GM12878 (cell line): ENCODE results near the gene RERG. TPM values are rescaled to one million over a fixed set of nuclear protein-coding genes. Genes with fewer than 3 reads are reported as not detected.

Experiments
- ATAC-seq: fragments of 200-7000 bp; cut with Tn5 transposase; 3 replicates; pipeline ENCODE4 v1.9.1; 2020; ENCODE audit warnings: mild to moderate bottlenecking, moderate library complexity
- BruUV-seq: library from RNA; stranded (reverse); fragments of 400-500 nt; replicated peaks from 2 replicates; lab custom pipeline; 2021; lab: Mats Ljungman, UMichigan
- CTCF ChIA-PET: fragments of 300-600 bp; sonication (Branson Sonifier 250); formaldehyde crosslinking; extraction: SDS; loops from one replicate; lab custom pipeline; 2021; ENCODE audit warnings: inconsistent platforms; lab: Yijun Ruan, JAX
- POLR2A ChIA-PET: fragments of 350-600 bp; formaldehyde crosslinking; extraction: SDS; loops from one replicate; lab custom pipeline; 2021; ENCODE audit warnings: inconsistent platforms; lab: Charles Lee
- RAD21 ChIA-PET: fragments of 300-600 bp; sonication (Branson Sonifier 250); formaldehyde crosslinking; loops from one replicate; lab custom pipeline; 2023; ENCODE audit warnings: antibody characterized with exemption; ENCODE audit not compliant: unreplicated experiment; lab: Charles Lee
- SMC1A ChIA-PET: fragments of 300-600 bp; sonication (Branson Sonifier 250); formaldehyde crosslinking; loops from one replicate; lab custom pipeline; 2023; ENCODE audit not compliant: unreplicated experiment, uncharacterized antibody; lab: Charles Lee
- DNase-seq: peaks from one replicate; pipeline ENCODE4 v3.0.0-alpha.2; 2011; ENCODE audit warnings: low read depth, low spot score
- FAIRE-seq: peaks from 3 replicates; lab custom pipeline; 2011; peaks lifted over from hg19 to GRCh38; lab: Jason Lieb, UNC
- H2AFZ ChIP-seq: 2 replicates; pipeline ENCODE4 v1.6.0; 2011; ENCODE audit warnings: low read depth, low read length, control low read depth; ENCODE audit not compliant: control insufficient read depth
- H3K27ac ChIP-seq: 2 replicates; pipeline ENCODE4 v1.5.1; 2011; ENCODE audit warnings: control low read depth; ENCODE audit not compliant: control insufficient read depth, insufficient read depth
- H3K27me3 ChIP-seq, 2 experiments: replicated peaks in 1 of 2; 2 replicates each; pipeline versions ENCODE4 v1.6.0 to v1.6.1; 2011; ENCODE audit warnings: low read length in 1 of 2; ENCODE audit not compliant: control insufficient read depth in 2 of 2, insufficient read depth in 2 of 2
- H3K36me3 ChIP-seq, 2 experiments: 2 replicates each; pipeline ENCODE4 v1.5.1; 2011; ENCODE audit warnings: low read length in 1 of 2; ENCODE audit not compliant: control insufficient read depth in 2 of 2, insufficient read depth in 2 of 2
- H3K4me1 ChIP-seq: 2 replicates; pipeline ENCODE4 v1.6.1; 2011; ENCODE audit warnings: mild to moderate bottlenecking, low read length, moderate library complexity, mixed read lengths; ENCODE audit not compliant: control insufficient read depth, insufficient read depth
- H3K4me2 ChIP-seq: 2 replicates; pipeline ENCODE4 v1.6.0; 2011; ENCODE audit warnings: control low read depth; ENCODE audit not compliant: control insufficient read depth, insufficient read depth
- H3K4me3 ChIP-seq: fragments of 200-600 bp; sonication (generic); 2 replicates; pipeline ENCODE4 v1.5.1; 2016
- H3K79me2 ChIP-seq: 2 replicates; pipeline ENCODE4 v1.6.0; 2011; ENCODE audit warnings: low read length; ENCODE audit not compliant: control insufficient read depth, insufficient read depth
- H3K9ac ChIP-seq: 2 replicates; pipeline ENCODE4 v1.8.0; 2011; ENCODE audit warnings: low read length, control low read depth, mixed read lengths; ENCODE audit not compliant: control insufficient read depth, insufficient read depth
- H3K9me3 ChIP-seq: replicated peaks from 3 replicates; pipeline ENCODE4 v1.5.1; 2011; ENCODE audit warnings: mild to moderate bottlenecking, low read length; ENCODE audit not compliant: control insufficient read depth, insufficient read depth
- H4K20me1 ChIP-seq: 2 replicates; pipeline ENCODE4 v1.6.0; 2011; ENCODE audit not compliant: control insufficient read depth, insufficient read depth
- BCL11A ChIP-seq: IDR thresholded peaks from 2 replicates; pipeline ENCODE4 v1.6.1; 2011; ENCODE audit warnings: low read depth, low read length
- BCLAF1 ChIP-seq: fragments of 450-650 bp; IDR thresholded peaks from 2 replicates; pipeline ENCODE4 v1.6.1; 2017; ENCODE audit warnings: antibody characterized with exemption, mild to moderate bottlenecking, moderate library complexity
- FOXK2 ChIP-seq: fragments of 450-650 bp; IDR thresholded peaks from 2 replicates; pipeline ENCODE4 v1.6.1; 2017; ENCODE audit warnings: mild to moderate bottlenecking, moderate library complexity
- JUNB ChIP-seq: IDR thresholded peaks from 2 replicates; pipeline ENCODE4 v1.6.1; 2016; ENCODE audit warnings: antibody characterized with exemption, mild to moderate bottlenecking
- MYC ChIP-seq: IDR thresholded peaks from 2 replicates; pipeline ENCODE4 v1.6.1; 2011; ENCODE audit warnings: mild to moderate bottlenecking, low read length, moderate library complexity, inconsistent platforms; ENCODE audit not compliant: insufficient read depth, insufficient replicate concordance, insufficient read length, severe bottlenecking
- NBN ChIP-seq: fragments of 450-650 bp; IDR thresholded peaks from 2 replicates; pipeline ENCODE4 v1.6.1; 2016
- NR2C2 ChIP-seq: IDR thresholded peaks from 2 replicates; pipeline ENCODE4 v1.6.1; 2011; ENCODE audit warnings: borderline replicate concordance, low read depth; ENCODE audit not compliant: control insufficient read depth, insufficient read length
- SIN3A ChIP-seq: IDR thresholded peaks from 2 replicates; pipeline ENCODE4 v1.6.1; 2012; ENCODE audit warnings: low read depth, low read length, improper control_type of control experiment
- SMAD5 ChIP-seq: IDR thresholded peaks from 2 replicates; pipeline ENCODE4 v1.6.1; 2016; ENCODE audit warnings: antibody characterized with exemption, low read depth
- SMARCA5 ChIP-seq: fragments of 450-650 bp; IDR thresholded peaks from 2 replicates; pipeline ENCODE4 v1.6.1; 2017; ENCODE audit warnings: mild to moderate bottlenecking
- TAF1 ChIP-seq: IDR thresholded peaks from 2 replicates; pipeline ENCODE4 v1.6.1; 2011; ENCODE audit warnings: mild to moderate bottlenecking, low read depth, low read length, borderline replicate concordance
- TBL1XR1 ChIP-seq: IDR thresholded peaks from 2 replicates; pipeline ENCODE4 v1.6.1; 2012; ENCODE audit warnings: low read depth, low read length, improper control_type of control experiment
- TCF3 ChIP-seq: IDR thresholded peaks from 2 replicates; pipeline ENCODE4 v1.6.1; 2012; ENCODE audit warnings: low read depth, mild to moderate bottlenecking, low read length, borderline replicate concordance; ENCODE audit not compliant: insufficient read depth
- WGBS: methylation state at CpG from one replicate; pipeline ENCODE4 v1.1.6; 2016; ENCODE audit warnings: low lambda C conversion rate; ENCODE audit not compliant: insufficient replicate concordance, insufficient coverage; ENCODE audit errors: missing lambda C conversion rate; 5-methylcytosine and 5-hydroxymethylcytosine counted together
- in situ Hi-C: fragments of 300-500 bp; cut with MboI; formaldehyde crosslinking; loops from 9 replicates; pipeline ENCODE4 v1.14.3; 2018; ENCODE audit warnings: mixed read lengths
- intact Hi-C: fragments of 100-400 bp; cut with micrococcal nuclease; formaldehyde crosslinking; loops from one replicate; pipeline ENCODE4 v1.14.2; 2022; ENCODE audit not compliant: unreplicated experiment
- polyA plus RNA-seq, 11 experiments: library from polyadenylated mRNA; depleted of rRNA in 4 of 11; unstranded in 6 of 11; stranded (reverse) in 5 of 11; fragments of >200 nt; fragmentation: Nextera tagmentation in 4 of 11; fragmentation: Illumina TruSeq in 1 of 11; extraction: Ambion mirVana in 4 of 11; extraction: Trizol in 1 of 11; gene quantifications; 1 replicate in 1 of 11; 2 replicates in 10 of 11; pipeline versions ENCODE4 v1.2.1 to v1.2.3, GENCODE V29; 2011 to 2016; ENCODE audit warnings: inconsistent platforms in 2 of 11, missing spikeins in 2 of 11, low read depth in 1 of 11
- total RNA-seq, 4 experiments: library from RNA; depleted of rRNA in 3 of 4; stranded (reverse); fragments of >200 nt in 3 of 4; fragmentation: Illumina TruSeq in 1 of 4; extraction: Trizol in 1 of 4; gene quantifications; 2 replicates each; pipeline versions ENCODE4 v1.2.1 to v1.2.3, GENCODE V29; 2013 to 2021
- TF ChIP-seq, protein P1 (sequence below): IDR thresholded peaks from 2 replicates; pipeline ENCODE4 v1.6.1; 2012; ENCODE audit warnings: low read depth, low read length, improper control_type of control experiment
- TF ChIP-seq, protein P2 (sequence below): fragments of 450-650 bp; IDR thresholded peaks from 2 replicates; pipeline ENCODE4 v1.6.1; 2018; ENCODE audit warnings: mild to moderate bottlenecking, low read depth, moderate library complexity; ENCODE audit not compliant: partially characterized antibody

Gene RERG
- total and polyA plus RNA-seq, 10 of the 15 experiments (the other 5 are each of a cell fraction or from before 2014, with no cell fraction given) = 0.03 to 5.3 (median 0.05) TPM; not detected in 5

GRCh38 chr12:15244926-15245325, 23.7 kb upstream of the RERG start (continued):
- TF ChIP-seq BCLAF1 = no peak
- TF ChIP-seq, protein P1, sequence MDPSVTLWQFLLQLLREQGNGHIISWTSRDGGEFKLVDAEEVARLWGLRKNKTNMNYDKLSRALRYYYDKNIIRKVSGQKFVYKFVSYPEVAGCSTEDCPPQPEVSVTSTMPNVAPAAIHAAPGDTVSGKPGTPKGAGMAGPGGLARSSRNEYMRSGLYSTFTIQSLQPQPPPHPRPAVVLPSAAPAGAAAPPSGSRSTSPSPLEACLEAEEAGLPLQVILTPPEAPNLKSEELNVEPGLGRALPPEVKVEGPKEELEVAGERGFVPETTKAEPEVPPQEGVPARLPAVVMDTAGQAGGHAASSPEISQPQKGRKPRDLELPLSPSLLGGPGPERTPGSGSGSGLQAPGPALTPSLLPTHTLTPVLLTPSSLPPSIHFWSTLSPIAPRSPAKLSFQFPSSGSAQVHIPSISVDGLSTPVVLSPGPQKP = no peak

DNA sequence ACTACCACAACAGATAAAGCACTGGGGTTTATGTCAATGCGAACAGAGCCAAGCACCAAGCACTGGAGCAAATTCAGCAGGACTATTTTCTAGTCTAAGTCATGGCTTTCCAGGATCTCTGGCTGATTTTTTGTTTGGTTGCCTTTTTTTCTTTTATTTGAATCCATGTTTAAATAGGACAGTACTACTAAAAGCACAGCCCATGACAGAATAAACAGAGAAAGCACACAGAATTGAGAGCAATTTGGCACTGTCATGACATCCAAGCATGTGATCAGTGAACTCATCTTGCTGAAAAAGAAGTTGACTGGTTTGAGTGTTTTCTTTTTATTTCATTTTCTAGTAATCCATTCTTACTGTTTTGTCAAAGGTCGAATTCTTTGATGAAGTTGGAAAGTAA, 23.1 kb upstream of the RERG start:
- Histone ChIP-seq H2AFZ (no peak overlapping the region), H3K4me2 (no peak overlapping the region), H3K4me3 (no peak overlapping the region), H3K9me3 (no peaks in the 10 kb centered on the region), H3K27ac (no peak overlapping the region), H3K9ac (no peak overlapping the region), H3K27me3 (no peaks in the 10 kb centered on the region), H3K4me1 (no peaks in the 10 kb centered on the region), H3K79me2 (no peaks in the 10 kb centered on the region), H3K36me3 (no peaks in the 10 kb centered on the region), H4K20me1 (no peaks in the 10 kb centered on the region)
- BruUV-seq = no TSS peak
- POLR2A ChIA-PET = no interaction called here
- SMC1A ChIA-PET = no interaction called here
- 0% methylated on average over 2 of the region's 2 CpGs for WGBS
- ATAC-seq (no peak), FAIRE-seq (no peak), DNase-seq (no peak)
- CTCF ChIA-PET = no interaction called here
- RAD21 ChIA-PET = no interaction called here
- TF ChIP-seq TCF3 (no peak), TBL1XR1 (no peak), TAF1 (no peak), FOXK2 (no peak), NR2C2 (no peak), MYC (no peak), SMAD5 (no peak), SMARCA5 (no peak), BCL11A (no peak), SIN3A (no peak), JUNB (no peak), NBN (no peak)
- TF ChIP-seq, protein P2, sequence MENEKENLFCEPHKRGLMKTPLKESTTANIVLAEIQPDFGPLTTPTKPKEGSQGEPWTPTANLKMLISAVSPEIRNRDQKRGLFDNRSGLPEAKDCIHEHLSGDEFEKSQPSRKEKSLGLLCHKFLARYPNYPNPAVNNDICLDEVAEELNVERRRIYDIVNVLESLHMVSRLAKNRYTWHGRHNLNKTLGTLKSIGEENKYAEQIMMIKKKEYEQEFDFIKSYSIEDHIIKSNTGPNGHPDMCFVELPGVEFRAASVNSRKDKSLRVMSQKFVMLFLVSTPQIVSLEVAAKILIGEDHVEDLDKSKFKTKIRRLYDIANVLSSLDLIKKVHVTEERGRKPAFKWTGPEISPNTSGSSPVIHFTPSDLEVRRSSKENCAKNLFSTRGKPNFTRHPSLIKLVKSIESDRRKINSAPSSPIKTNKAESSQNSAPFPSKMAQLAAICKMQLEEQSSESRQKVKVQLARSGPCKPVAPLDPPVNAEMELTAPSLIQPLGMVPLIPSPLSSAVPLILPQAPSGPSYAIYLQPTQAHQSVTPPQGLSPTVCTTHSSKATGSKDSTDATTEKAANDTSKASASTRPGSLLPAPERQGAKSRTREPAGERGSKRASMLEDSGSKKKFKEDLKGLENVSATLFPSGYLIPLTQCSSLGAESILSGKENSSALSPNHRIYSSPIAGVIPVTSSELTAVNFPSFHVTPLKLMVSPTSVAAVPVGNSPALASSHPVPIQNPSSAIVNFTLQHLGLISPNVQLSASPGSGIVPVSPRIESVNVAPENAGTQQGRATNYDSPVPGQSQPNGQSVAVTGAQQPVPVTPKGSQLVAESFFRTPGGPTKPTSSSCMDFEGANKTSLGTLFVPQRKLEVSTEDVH = no peak
- intact Hi-C loops = no loop called here
- in situ Hi-C loops = no loop called here
